H9 (cell line): ENCODE measurements around the gene ANKRD27. TPM values are rescaled to one million over a fixed set of nuclear protein-coding genes. Genes with fewer than 3 reads are reported as not detected.

Experiments
- DNase-seq: peaks from one replicate; pipeline ENCODE4 v3.0.0-alpha.2; 2017
- H2AFZ ChIP-seq: one replicate; pipeline ENCODE4 v1.6.1; 2013; ENCODE audit warnings: mild to moderate bottlenecking, low read length, control low read depth, moderate library complexity
- H2AK5ac ChIP-seq: 2 replicates; pipeline ENCODE4 v1.6.1; 2013; ENCODE audit warnings: low read length, control low read depth, mixed read lengths; ENCODE audit not compliant: insufficient read length
- H2BK120ac ChIP-seq: one replicate; pipeline ENCODE4 v1.6.1; 2013; ENCODE audit warnings: low read depth, mild to moderate bottlenecking, low read length, control low read depth, inconsistent platforms; ENCODE audit not compliant: poor library complexity, severe bottlenecking
- H2BK12ac ChIP-seq: 2 replicates; pipeline ENCODE4 v1.6.1; 2013; ENCODE audit warnings: low read length, control low read depth, mixed read lengths, low read depth; ENCODE audit not compliant: insufficient read length
- H2BK15ac ChIP-seq: 2 replicates; pipeline ENCODE4 v1.6.1; 2013; ENCODE audit warnings: low read depth, low read length, control low read depth
- H2BK20ac ChIP-seq: one replicate; pipeline ENCODE4 v1.6.1; 2013; ENCODE audit warnings: low read depth, mild to moderate bottlenecking, low read length, control low read depth, inconsistent platforms; ENCODE audit not compliant: poor library complexity, severe bottlenecking
- H2BK5ac ChIP-seq: 2 replicates; pipeline ENCODE4 v1.6.1; 2013; ENCODE audit warnings: low read length, control low read depth, mixed read lengths; ENCODE audit not compliant: insufficient read length
- H3K14ac ChIP-seq: 2 replicates; pipeline ENCODE4 v1.6.1; 2013; ENCODE audit warnings: low read length, control low read depth; ENCODE audit not compliant: insufficient read depth
- H3K18ac ChIP-seq: 2 replicates; pipeline ENCODE4 v1.6.1; 2013; ENCODE audit warnings: low read depth, mild to moderate bottlenecking, mixed read lengths, low read length, control low read depth; ENCODE audit not compliant: insufficient read length
- H3K23ac ChIP-seq: 2 replicates; pipeline ENCODE4 v1.6.1; 2013; ENCODE audit warnings: low read length, control low read depth, mixed read lengths, low read depth; ENCODE audit not compliant: insufficient read length
- H3K23me2 ChIP-seq: 2 replicates; pipeline ENCODE4 v1.6.1; 2013; ENCODE audit warnings: low read depth, mild to moderate bottlenecking, mixed read lengths, low read length, control low read depth; ENCODE audit not compliant: insufficient read length, poor library complexity, severe bottlenecking
- H3K27ac ChIP-seq: 2 replicates; pipeline ENCODE4 v1.5.1; 2013; ENCODE audit warnings: low read length, control low read depth, mixed read lengths, low read depth; ENCODE audit not compliant: insufficient read length
- H3K27me3 ChIP-seq: 2 replicates; pipeline ENCODE4 v1.6.1; 2013; ENCODE audit warnings: low read length, control low read depth, inconsistent platforms; ENCODE audit not compliant: insufficient read depth
- H3K4ac ChIP-seq: 2 replicates; pipeline ENCODE4 v1.6.1; 2013; ENCODE audit warnings: low read depth, mild to moderate bottlenecking, control low read depth, inconsistent platforms, low read length, moderate library complexity
- H3K4me1 ChIP-seq: 2 replicates; pipeline ENCODE4 v1.6.1; 2013; ENCODE audit warnings: low read length, control low read depth, inconsistent platforms; ENCODE audit not compliant: insufficient read depth
- H3K4me2 ChIP-seq: 2 replicates; pipeline ENCODE4 v1.6.1; 2013; ENCODE audit warnings: low read length, control low read depth, mixed read lengths; ENCODE audit not compliant: insufficient read length, insufficient read depth
- H3K56ac ChIP-seq: 2 replicates; pipeline ENCODE4 v1.6.1; 2013; ENCODE audit warnings: low read depth, mild to moderate bottlenecking, mixed read lengths, low read length, control low read depth; ENCODE audit not compliant: insufficient read length
- H3K79me1 ChIP-seq: 2 replicates; pipeline ENCODE4 v1.6.1; 2013; ENCODE audit warnings: low read depth, mild to moderate bottlenecking, moderate library complexity, low read length, control low read depth, inconsistent platforms; ENCODE audit not compliant: insufficient read depth, poor library complexity, severe bottlenecking
- H3K79me2 ChIP-seq: 2 replicates; pipeline ENCODE4 v1.6.1; 2013; ENCODE audit warnings: low read length, control low read depth, inconsistent platforms; ENCODE audit not compliant: insufficient read depth
- H3K9ac ChIP-seq: 2 replicates; pipeline ENCODE4 v1.6.1; 2013; ENCODE audit warnings: low read length, control low read depth, mixed read lengths; ENCODE audit not compliant: insufficient read length; ENCODE audit errors: extremely low read depth
- H3K9me3 ChIP-seq: one replicate; pipeline ENCODE4 v1.6.1; 2013; ENCODE audit warnings: low read depth, low read length, inconsistent platforms; ENCODE audit not compliant: control insufficient read depth
- H3T11ph ChIP-seq: one replicate; pipeline ENCODE4 v1.6.1; 2013; ENCODE audit warnings: mild to moderate bottlenecking, low read length, control low read depth, inconsistent platforms
- H4K20me1 ChIP-seq: one replicate; pipeline ENCODE4 v1.6.1; 2013; ENCODE audit not compliant: control insufficient read depth, insufficient read length, insufficient read depth
- H4K5ac ChIP-seq: 2 replicates; pipeline ENCODE4 v1.6.1; 2013; ENCODE audit warnings: low read depth, mild to moderate bottlenecking, mixed read lengths, low read length, control low read depth; ENCODE audit not compliant: insufficient read length
- H4K8ac ChIP-seq: replicated peaks from 2 replicates; pipeline ENCODE4 v1.6.1; 2013; ENCODE audit warnings: low read length, control low read depth, mixed read lengths, low read depth; ENCODE audit not compliant: insufficient read length
- H4K91ac ChIP-seq: 2 replicates; pipeline ENCODE4 v1.6.1; 2013; ENCODE audit warnings: low read depth, mild to moderate bottlenecking, moderate library complexity, mixed read lengths, low read length, control low read depth; ENCODE audit not compliant: insufficient read length
- H3K27ac Mint-ChIP-seq, 3 experiments: 2 replicates in 2 of 3; 3 replicates in 1 of 3; pipeline ENCODE4 v1.8.0; 2020 to 2021; ENCODE audit warnings: mixed read lengths in 3 of 3, mild to moderate bottlenecking in 1 of 3, moderate library complexity in 1 of 3
- H3K27me3 Mint-ChIP-seq: 2 replicates; pipeline ENCODE4 v1.8.0; 2021; ENCODE audit warnings: low read depth, mild to moderate bottlenecking, moderate library complexity, mixed read lengths
- H3K36me3 Mint-ChIP-seq, 3 experiments: 2 replicates in 2 of 3; 3 replicates in 1 of 3; pipeline ENCODE4 v1.8.0; 2020 to 2021; ENCODE audit warnings: low read depth in 3 of 3, mixed read lengths in 3 of 3; ENCODE audit not compliant: insufficient read depth in 1 of 3
- H3K4me1 Mint-ChIP-seq, 2 experiments: 2 replicates each; pipeline ENCODE4 v1.8.0; 2020; ENCODE audit warnings: mixed read lengths in 2 of 2
- H3K4me3 Mint-ChIP-seq, 2 experiments: 2 replicates in 1 of 2; 3 replicates in 1 of 2; pipeline ENCODE4 v1.8.0; 2020 to 2021; ENCODE audit warnings: mild to moderate bottlenecking in 2 of 2, mixed read lengths in 2 of 2, moderate library complexity in 1 of 2
- H3K9me3 Mint-ChIP-seq, 2 experiments: 2 replicates in 1 of 2; 3 replicates in 1 of 2; pipeline ENCODE4 v1.8.0; 2020; ENCODE audit warnings: mild to moderate bottlenecking in 2 of 2, mixed read lengths in 2 of 2, moderate library complexity in 1 of 2
- CTCF ChIP-seq: fragments of 200-600 bp; sonication (generic); conservative IDR thresholded peaks from 3 replicates; pipeline ENCODE4 v1.8.0; 2021; ENCODE audit warnings: antibody characterized with exemption, mild to moderate bottlenecking
- WGBS: extraction: QIAGEN DNeasy Blood & Tissue Kit; methylation state at CpG from one replicate; pipeline ENCODE4 v1.1.7; 2013; ENCODE audit warnings: missing lambda C conversion rate, low lambda C conversion rate, mixed read lengths; ENCODE audit not compliant: insufficient read length; ENCODE audit errors: extremely low coverage; 5-methylcytosine and 5-hydroxymethylcytosine counted together
- total RNA-seq: library from RNA; stranded (reverse); gene quantifications from 2 replicates; pipeline ENCODE4 v1.2.1, GENCODE V29; 2021

Gene ANKRD27
- total RNA-seq, 1 experiment from 2014 or later = 40.7 TPM

DNA sequence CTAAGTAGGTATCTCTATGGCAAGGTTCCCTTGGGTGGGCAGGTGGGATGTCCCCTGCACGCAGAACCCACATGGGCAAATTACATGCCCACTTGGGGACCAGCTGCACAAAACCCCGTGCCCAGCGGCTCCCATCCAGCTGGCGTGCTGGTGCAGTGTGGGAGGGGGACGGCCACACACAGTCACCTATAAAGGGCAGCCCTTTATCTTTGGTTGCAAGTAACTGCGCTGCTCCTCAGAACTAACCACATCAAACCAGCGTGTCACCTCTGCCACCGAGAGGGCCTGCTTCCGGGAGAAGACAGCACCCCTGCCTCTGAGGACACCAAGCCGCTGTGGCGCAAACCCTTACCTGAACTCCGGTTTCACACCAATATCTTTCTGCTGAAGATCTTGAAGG, 32.2 kb downstream of the ANKRD27 start:
- H3K4ac ChIP-seq = no peak overlapping the region
- no peak overlapping the region for H3T11ph ChIP-seq
- no peaks in the 10 kb centered on the region for H3K9me3 ChIP-seq
- H3K27me3 Mint-ChIP-seq = no peaks in the 10 kb centered on the region
- H3K4me1 Mint-ChIP-seq = no peaks in the 10 kb centered on the region
- H2BK15ac ChIP-seq = no peak overlapping the region
- WGBS = no CpG with 5 or more reads among the region's 12 CpGs
- no peak overlapping the region for H3K27ac Mint-ChIP-seq
- H3K18ac ChIP-seq = no peak overlapping the region
- no peaks in the 10 kb centered on the region for H3K4me1 ChIP-seq
- H3K79me2 ChIP-seq = no peaks in the 10 kb centered on the region
- H3K9ac ChIP-seq = no peak overlapping the region
- no peak overlapping the region for H4K5ac ChIP-seq
- no peak overlapping the region for H2BK5ac ChIP-seq
- TF ChIP-seq CTCF = no peak
- no peak overlapping the region for H4K91ac ChIP-seq
- no peak overlapping the region for H3K56ac ChIP-seq
- no peaks in the 10 kb centered on the region for H3K9me3 Mint-ChIP-seq
- H3K27ac ChIP-seq = no peak overlapping the region
- H3K23ac ChIP-seq = no peak overlapping the region
- H2BK20ac ChIP-seq = no peak overlapping the region
- no peak overlapping the region for H3K14ac ChIP-seq
- H3K4me3 Mint-ChIP-seq = no peak overlapping the region
- no peaks in the 10 kb centered on the region for H4K20me1 ChIP-seq
- H2BK120ac ChIP-seq = no peak overlapping the region
- H3K27me3 ChIP-seq = no peaks in the 10 kb centered on the region
- DNase-seq = no peak
- H3K36me3 Mint-ChIP-seq = peaks cover 55 to 77% (median 72%) of the 10 kb centered on the region in 3 experiments; a peak in 6 of 7 replicates
- H3K4me2 ChIP-seq = no peak overlapping the region
- H2AK5ac ChIP-seq = no peak overlapping the region
- H3K79me1 ChIP-seq = no peaks in the 10 kb centered on the region
- no peak overlapping the region for H2BK12ac ChIP-seq
- no peak overlapping the region for H4K8ac ChIP-seq
- H3K23me2 ChIP-seq = no peaks in the 10 kb centered on the region
- no peak overlapping the region for H2AFZ ChIP-seq
